CD4-positive, alpha-beta memory T cell (primary cell): ENCODE measurements around the gene PPP3R1. TPM values are rescaled to one million over a fixed set of nuclear protein-coding genes. Genes with fewer than 3 reads are reported as not detected.

ENCODE experiments used
- CTCF ChIA-PET: fragments of 350-600 bp; sonication (Branson Sonifier 250); formaldehyde crosslinking; loops from one replicate; lab custom pipeline; 2021; ENCODE audit warnings: inconsistent platforms; ENCODE audit not compliant: partially characterized antibody; lab: Charles Lee
- POLR2A ChIA-PET: fragments of 350-600 bp; sonication (Branson Sonifier 250); formaldehyde crosslinking; loops from one replicate; lab custom pipeline; 2021; ENCODE audit not compliant: partially characterized antibody; lab: Charles Lee
- DNase-seq, 5 donors: peaks; one replicate each; pipeline versions ENCODE4 v3.0.0 to v3.0.0-alpha.2; 2020 to 2022; ENCODE audit warnings: mixed read lengths in 1 of 5
- H3K27ac ChIP-seq: one replicate; pipeline ENCODE4 v1.7.0; 2013; ENCODE audit warnings: low read depth, low read length
- H3K27me3 ChIP-seq: 2 replicates; pipeline ENCODE4 v1.7.0; 2013; ENCODE audit warnings: mild to moderate bottlenecking, low read length, moderate library complexity; ENCODE audit not compliant: insufficient read depth
- H3K36me3 ChIP-seq: 2 replicates; pipeline ENCODE4 v1.7.0; 2013; ENCODE audit warnings: mild to moderate bottlenecking, low read length, moderate library complexity; ENCODE audit not compliant: insufficient read depth
- H3K4me1 ChIP-seq: 2 replicates; pipeline ENCODE4 v1.7.0; 2013; ENCODE audit warnings: mild to moderate bottlenecking, low read length, moderate library complexity; ENCODE audit not compliant: insufficient read depth
- H3K4me3 ChIP-seq, 2 donors: one replicate each; pipeline ENCODE4 v1.7.0; 2013; ENCODE audit warnings: low read length in 2 of 2, mild to moderate bottlenecking in 1 of 2
- H3K9me3 ChIP-seq, 2 donors: one replicate each; pipeline ENCODE4 v1.7.0; 2013; ENCODE audit warnings: low read length in 2 of 2, control low read depth in 1 of 2; ENCODE audit not compliant: control insufficient read depth in 1 of 2
- H3K27ac Mint-ChIP-seq, 7 donors: one replicate each; pipeline ENCODE4 v1.8.0; 2020 to 2021; ENCODE audit warnings: mixed read lengths in 7 of 7, mild to moderate bottlenecking in 6 of 7, inconsistent platforms in 3 of 7, moderate library complexity in 3 of 7
- H3K27me3 Mint-ChIP-seq, 2 donors: one replicate each; pipeline ENCODE4 v1.8.0; 2020 to 2021; ENCODE audit warnings: mixed read lengths in 2 of 2
- H3K36me3 Mint-ChIP-seq, 2 donors: one replicate each; pipeline ENCODE4 v1.8.0; 2020 to 2021; ENCODE audit warnings: mixed read lengths in 2 of 2, inconsistent platforms in 1 of 2, mild to moderate bottlenecking in 1 of 2
- H3K4me1 Mint-ChIP-seq, 4 donors: one replicate each; pipeline ENCODE4 v1.8.0; 2020 to 2021; ENCODE audit warnings: mixed read lengths in 4 of 4, mild to moderate bottlenecking in 1 of 4
- H3K4me3 Mint-ChIP-seq, 8 donors: one replicate each; pipeline ENCODE4 v1.8.0; 2020 to 2021; ENCODE audit warnings: mixed read lengths in 8 of 8, mild to moderate bottlenecking in 7 of 8, moderate library complexity in 6 of 8, inconsistent platforms in 3 of 8
- H3K9me3 Mint-ChIP-seq, 8 donors: one replicate each; pipeline ENCODE4 v1.8.0; 2020 to 2021; ENCODE audit warnings: mixed read lengths in 8 of 8, mild to moderate bottlenecking in 5 of 8, inconsistent platforms in 3 of 8, moderate library complexity in 1 of 8
- intact Hi-C: fragments of 100-400 bp; cut with micrococcal nuclease; formaldehyde crosslinking; loops from one replicate; pipeline ENCODE4 v1.15.1; 2023
- polyA plus RNA-seq, 2 donors: library from polyadenylated mRNA; unstranded; fragments of 300-500 nt; fragmentation: Illumina TruSeq; gene quantifications; one replicate each; pipeline ENCODE4 v1.2.3, GENCODE V29; 2021
- total RNA-seq, 2 experiments: library from RNA; stranded (reverse); gene quantifications; one replicate each; pipeline ENCODE4 v1.2.3, GENCODE V29; 2021

The PPP3R1 gene
- total and polyA plus RNA-seq, 4 experiments from 2014 or later, result 3.9 to 76.8 (median 40.1) TPM

- intact Hi-C loops, result no loop called here
- ChIA-PET CTCF (interaction anchor here (0.8 to 5.3 kb wide), 4 partner anchors 9 to 170 kb away, joined by 3 to 65 read pairs (median 4); no protein-coding TSS in a partner anchor), POLR2A (no interaction called here)
- H3K27me3 Mint-ChIP-seq, result peaks cover 4 to 6% of the 10 kb centered on the region in 2 donors
- H3K27ac Mint-ChIP-seq, result no peak overlapping the region
- H3K9me3 ChIP-seq, result no peaks in the 10 kb centered on the region
- peak in 4 of 5 donors; percentile 13 to 36 (median 24) for DNase-seq
- H3K27me3 ChIP-seq, result no peaks in the 10 kb centered on the region
- H3K9me3 Mint-ChIP-seq, result no peaks in the 10 kb centered on the region
- H3K4me3 Mint-ChIP-seq, result no peak overlapping the region
- H3K4me1 ChIP-seq, result no peaks in the 10 kb centered on the region
- no peaks in the 10 kb centered on the region for H3K36me3 Mint-ChIP-seq
- no peaks in the 10 kb centered on the region for H3K36me3 ChIP-seq
- no peak overlapping the region for H3K27ac ChIP-seq
- H3K4me3 ChIP-seq, result no peak overlapping the region
- no peaks in the 10 kb centered on the region for H3K4me1 Mint-ChIP-seq
These were observed 39.9 kb upstream of the PPP3R1 start for GRCh38 chr2:68292108-68292710.

- Mint-ChIP-seq H3K4me1 (no peaks in the 10 kb centered on the region), H3K27me3 (peaks cover 4 to 6% of the 10 kb centered on the region in 2 donors), H3K27ac (no peak overlapping the region), H3K9me3 (no peaks in the 10 kb centered on the region), H3K4me3 (no peak overlapping the region), H3K36me3 (no peaks in the 10 kb centered on the region)
- intact Hi-C loops, result no loop called here
- no peaks in the 10 kb centered on the region for H3K36me3 ChIP-seq
- ChIA-PET CTCF (interaction anchor here (0.9 to 5.3 kb wide), 6 partner anchors 16 to 229 kb away, joined by 3 to 65 read pairs (median 4); no protein-coding TSS in a partner anchor), POLR2A (no interaction called here)
- no peaks in the 10 kb centered on the region for H3K9me3 ChIP-seq
- no peak overlapping the region for H3K4me3 ChIP-seq
- H3K27ac ChIP-seq, result no peak overlapping the region
- DNase-seq, result no peak
- H3K4me1 ChIP-seq, result no peaks in the 10 kb centered on the region
- H3K27me3 ChIP-seq, result no peaks in the 10 kb centered on the region
These were observed 39.0 kb upstream of the PPP3R1 start for GRCh38 chr2:68291314-68291713.

DNA sequence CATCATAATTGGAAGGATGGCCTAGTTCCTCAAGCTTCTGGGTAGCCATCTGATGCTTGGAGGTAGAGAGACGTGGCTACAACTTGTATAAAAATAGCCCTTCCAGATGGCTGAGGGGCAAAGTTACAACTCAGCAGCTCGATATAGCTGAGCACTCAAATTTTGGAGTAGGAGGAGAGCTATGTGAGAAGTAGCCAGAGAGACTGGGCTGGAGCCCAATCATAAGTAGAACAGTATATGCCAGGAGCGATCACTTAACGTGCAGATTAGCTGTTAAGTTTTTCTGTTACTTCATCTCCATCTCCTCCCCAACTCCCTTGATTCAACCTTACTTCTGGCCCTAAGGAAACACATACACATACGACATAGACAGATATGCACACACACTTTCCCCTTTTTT lies 38.6 kb upstream of the PPP3R1 start:
- no peak overlapping the region for H3K27ac ChIP-seq
- CTCF ChIA-PET, result interaction anchor here (0.7 to 5.3 kb wide), 6 partner anchors 8 to 229 kb away, joined by 3 to 65 read pairs (median 4); no protein-coding TSS in a partner anchor
- Mint-ChIP-seq H3K27ac (no peak overlapping the region), H3K4me3 (no peak overlapping the region), H3K9me3 (no peaks in the 10 kb centered on the region), H3K36me3 (no peaks in the 10 kb centered on the region), H3K27me3 (peaks cover 4 to 6% of the 10 kb centered on the region in 2 donors), H3K4me1 (no peaks in the 10 kb centered on the region)
- DNase-seq, result no peak
- intact Hi-C loops, result no loop called here
- H3K36me3 ChIP-seq, result no peaks in the 10 kb centered on the region
- no peaks in the 10 kb centered on the region for H3K9me3 ChIP-seq
- H3K4me3 ChIP-seq, result no peak overlapping the region
- H3K4me1 ChIP-seq, result no peaks in the 10 kb centered on the region
- H3K27me3 ChIP-seq, result no peaks in the 10 kb centered on the region
- POLR2A ChIA-PET, result no interaction called here

- Histone ChIP-seq H3K4me3 (no peak overlapping the region), H3K9me3 (no peaks in the 10 kb centered on the region), H3K36me3 (no peaks in the 10 kb centered on the region), H3K27ac (no peak overlapping the region), H3K27me3 (no peaks in the 10 kb centered on the region), H3K4me1 (peaks cover under 1% of the 10 kb centered on the region)
- Mint-ChIP-seq H3K4me1 (peaks cover 0 to 3% (median 0%) of the 10 kb centered on the region in 4 donors), H3K27me3 (peaks cover 4 to 10% of the 10 kb centered on the region in 2 donors), H3K9me3 (no peaks in the 10 kb centered on the region), H3K36me3 (no peaks in the 10 kb centered on the region), H3K4me3 (no peak overlapping the region), H3K27ac (no peak overlapping the region)
- intact Hi-C loops, result no loop called here
- POLR2A ChIA-PET, result no interaction called here
- CTCF ChIA-PET, result interaction anchor here (1.1 to 9.0 kb wide), 3 partner anchors 92 to 169 kb away, joined by 3 to 124 read pairs (median 4); no protein-coding TSS in a partner anchor
- DNase-seq, result no peak
These were observed 35.5 kb upstream of the PPP3R1 start for GRCh38 chr2:68287580-68288441.

GRCh38 chr2:68284896-68285295 lies 32.6 kb upstream of the PPP3R1 start:
- no peaks in the 10 kb centered on the region for H3K9me3 Mint-ChIP-seq
- peaks cover 4 to 12% of the 10 kb centered on the region in 2 donors for H3K27me3 Mint-ChIP-seq
- DNase-seq, result no peak
- H3K36me3 Mint-ChIP-seq, result no peaks in the 10 kb centered on the region
- no peak overlapping the region for H3K4me3 Mint-ChIP-seq
- intact Hi-C loops, result no loop called here
- ChIA-PET POLR2A (no interaction called here), CTCF (interaction anchor here (0.7 to 9.0 kb wide), 13 partner anchors 9 to 162 kb away, joined by 3 to 155 read pairs (median 3); no protein-coding TSS in a partner anchor)
- H3K27ac Mint-ChIP-seq, result no peak overlapping the region
- H3K36me3 ChIP-seq, result no peaks in the 10 kb centered on the region
- H3K27me3 ChIP-seq, result peaks cover 7% of the 10 kb centered on the region
- H3K4me1 Mint-ChIP-seq, result peaks cover 0 to 8% (median 0%) of the 10 kb centered on the region in 4 donors
- no peaks in the 10 kb centered on the region for H3K9me3 ChIP-seq
- H3K27ac ChIP-seq, result no peak overlapping the region
- no peak overlapping the region for H3K4me3 ChIP-seq
- H3K4me1 ChIP-seq, result peaks cover 5% of the 10 kb centered on the region

DNA sequence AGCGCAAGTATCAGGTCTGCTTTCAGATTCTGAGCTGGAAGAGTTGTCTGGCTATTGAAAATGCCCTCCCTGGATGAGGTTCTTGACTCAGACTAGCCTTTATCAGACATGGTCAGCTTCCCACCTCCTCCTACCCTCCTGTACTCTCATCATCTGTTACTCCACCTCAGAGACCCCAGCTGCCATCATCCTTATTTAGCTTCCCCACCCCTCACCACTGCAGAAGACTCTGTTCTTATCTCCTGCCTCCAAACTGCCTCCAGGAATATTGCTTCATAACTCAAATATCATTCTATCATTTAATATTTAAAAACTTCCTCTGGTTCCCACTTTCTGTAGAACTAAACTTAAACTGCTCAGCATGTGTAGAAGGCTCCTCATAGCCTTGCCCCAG lies 31.1 kb upstream of the PPP3R1 start:
- H3K9me3 Mint-ChIP-seq, result no peaks in the 10 kb centered on the region
- Histone ChIP-seq H3K27me3 (peaks cover 7% of the 10 kb centered on the region), H3K4me3 (no peak overlapping the region), H3K27ac (no peak overlapping the region), H3K36me3 (no peaks in the 10 kb centered on the region), H3K9me3 (no peaks in the 10 kb centered on the region), H3K4me1 (peaks cover 5% of the 10 kb centered on the region)
- POLR2A ChIA-PET, result interaction anchor here (1.1 to 2.7 kb wide), 3 partner anchors 31 to 126 kb away, joined by 4 to 9 read pairs (median 5); partner anchors contain the start of genes PNO1 and PPP3R1
- H3K4me3 Mint-ChIP-seq, result no peak overlapping the region
- H3K4me1 Mint-ChIP-seq, result peaks cover 0 to 8% (median 0%) of the 10 kb centered on the region in 4 donors
- no peak for DNase-seq
- H3K27ac Mint-ChIP-seq, result no peak overlapping the region
- H3K27me3 Mint-ChIP-seq, result peaks cover 4 to 12% of the 10 kb centered on the region in 2 donors
- intact Hi-C loops, result loop anchor here (2.0 kb wide), 1 partner anchor 155 kb away; no protein-coding TSS in a partner anchor
- no peaks in the 10 kb centered on the region for H3K36me3 Mint-ChIP-seq
- CTCF ChIA-PET, result interaction anchor here (0.6 to 9.0 kb wide), 22 partner anchors 7 to 160 kb away, joined by 3 to 155 read pairs (median 6); partner anchors contain the start of genes PNO1 and PPP3R1
